Measurements from ENCODE around the gene ITGA5. TPM values are rescaled to one million over a fixed set of nuclear protein-coding genes. Genes with fewer than 3 reads are reported as not detected.
A peak's percentile ranks its signal among the peaks of the same experiment; 100 is the strongest.

The ITGA5 gene
- total RNA-seq, 8 experiments from 2014 or later, result 0.22 to 64.3 (median 15.5) TPM

- ATAC-seq (replicated peaks in 6 of 8), result peak in 2 of 8 experiments; percentile 8 to 11
- in situ Hi-C loops (cut with MboI; ENCODE audit: low pct_unique_long_range_greater_than_20kb in 2 of 9, low sequenced_read_pairs in 9 of 9, unreplicated experiment in 9 of 9), result no loop called here
- Histone ChIP-seq H3K27ac (no peak overlapping the region), H3K4me1 (replicated peaks in 1 of 2) (peaks cover 0 to 5% of the 10 kb centered on the region in 2 donors), H3K4me3 (no peak overlapping the region)
- WGBS, 10 experiments, result 18 to 100% (median 63%) methylated on average over 1 to 3 of the region's 9 CpGs; no CpG with 5 or more reads in 3 of the 10 experiments
These were observed 5.5 kb downstream of the ITGA5 start for GRCh38 chr12:54413284-54414190.

GRCh38 chr12:54412786-54413185, 6.3 kb downstream of the ITGA5 start:
- in situ Hi-C loops (cut with MboI; ENCODE audit: low pct_unique_long_range_greater_than_20kb in 2 of 9, low sequenced_read_pairs in 9 of 9, unreplicated experiment in 9 of 9), result no loop called here
- Histone ChIP-seq H3K4me1 (replicated peaks in 1 of 2) (peaks cover 0 to 4% of the 10 kb centered on the region in 2 donors), H3K27ac (no peak overlapping the region), H3K4me3 (no peak overlapping the region)
- 0 to 95% (median 78%) methylated on average over 1 to 3 of the region's 3 CpGs; no CpG with 5 or more reads in 2 of the 10 experiments for WGBS, 10 experiments
- no peak for ATAC-seq (replicated peaks in 6 of 8)

GRCh38 chr12:54412348-54412747, 6.7 kb downstream of the ITGA5 start:
- no peak for ATAC-seq (replicated peaks in 6 of 8)
- in situ Hi-C loops (cut with MboI; ENCODE audit: low pct_unique_long_range_greater_than_20kb in 2 of 9, low sequenced_read_pairs in 9 of 9, unreplicated experiment in 9 of 9), result no loop called here
- WGBS, 10 experiments, result 60 to 100% (median 88%) methylated on average over 1 to 3 of the region's 4 CpGs; no CpG with 5 or more reads in 5 of the 10 experiments
- Histone ChIP-seq H3K4me3 (no peak overlapping the region), H3K4me1 (replicated peaks in 1 of 2) (peaks cover 0 to under 1% of the 10 kb centered on the region in 2 donors), H3K27ac (no peak overlapping the region)

- Histone ChIP-seq H3K4me1 (replicated peaks in 1 of 2) (no peaks in the 10 kb centered on the region), H3K27ac (no peak overlapping the region), H3K4me3 (no peak overlapping the region)
- ATAC-seq (replicated peaks in 6 of 8), result peak; percentile 8 to 91 (median 49)
- in situ Hi-C loops (cut with MboI; ENCODE audit: low pct_unique_long_range_greater_than_20kb in 2 of 9, low sequenced_read_pairs in 9 of 9, unreplicated experiment in 9 of 9), result no loop called here
- 0 to 100% (median 80%) methylated on average over 1 to 3 of the region's 10 CpGs; no CpG with 5 or more reads in 3 of the 10 experiments for WGBS, 10 experiments
These were observed 7.5 kb downstream of the ITGA5 start for GRCh38 chr12:54411391-54412241.

- no peak for ATAC-seq (replicated peaks in 6 of 8)
These were observed 9.8 kb downstream of the ITGA5 start for GRCh38 chr12:54409267-54409666.

GRCh38 chr12:54407183-54407905, 11.7 kb downstream of the ITGA5 start:
- H3K4me1 ChIP-seq (replicated peaks in 1 of 2), result no peaks in the 10 kb centered on the region
- no peak overlapping the region for H3K27ac ChIP-seq
- in situ Hi-C loops (cut with MboI; ENCODE audit: low pct_unique_long_range_greater_than_20kb in 2 of 9, low sequenced_read_pairs in 9 of 9, unreplicated experiment in 9 of 9), result no loop called here
- H3K4me3 ChIP-seq, result no peak overlapping the region
- ATAC-seq (replicated peaks in 6 of 8), result no peak
- WGBS, 10 experiments, result 0 to 93% (median 70%) methylated on average over 1 to 5 of the region's 5 CpGs; no CpG with 5 or more reads in 1 of the 10 experiments

More at GRCh38 chr12:54409267-54409666, 9.8 kb downstream of the ITGA5 start:
- in situ Hi-C loops (cut with MboI; ENCODE audit: low pct_unique_long_range_greater_than_20kb in 2 of 9, low sequenced_read_pairs in 9 of 9, unreplicated experiment in 9 of 9), result no loop called here
- no peaks in the 10 kb centered on the region for H3K4me1 ChIP-seq (replicated peaks in 1 of 2)
- H3K27ac ChIP-seq, result no peak overlapping the region
- WGBS, 10 experiments, result 71 to 100% (median 100%) methylated on average over 1 to 3 of the region's 8 CpGs; no CpG with 5 or more reads in 7 of the 10 experiments
- no peak overlapping the region for H3K4me3 ChIP-seq

- WGBS, 10 experiments, result 100% methylated on average over 1 to 2 of the region's 7 CpGs; no CpG with 5 or more reads in 7 of the 10 experiments
- no peak overlapping the region for H3K27ac ChIP-seq
- H3K4me3 ChIP-seq, result no peak overlapping the region
- no peak for ATAC-seq (replicated peaks in 6 of 8)
- in situ Hi-C loops (cut with MboI; ENCODE audit: low pct_unique_long_range_greater_than_20kb in 2 of 9, low sequenced_read_pairs in 9 of 9, unreplicated experiment in 9 of 9), result no loop called here
- H3K4me1 ChIP-seq (replicated peaks in 1 of 2), result no peaks in the 10 kb centered on the region
These were observed 13.5 kb downstream of the ITGA5 start for GRCh38 chr12:54405573-54405972.

- Histone ChIP-seq H3K4me1 (replicated peaks in 1 of 2) (no peaks in the 10 kb centered on the region), H3K27ac (no peak overlapping the region), H3K4me3 (no peak overlapping the region)
- no peak for ATAC-seq (replicated peaks in 6 of 8)
- in situ Hi-C loops (cut with MboI; ENCODE audit: low pct_unique_long_range_greater_than_20kb in 2 of 9, low sequenced_read_pairs in 9 of 9, unreplicated experiment in 9 of 9), result no loop called here
- 80 to 100% (median 100%) methylated on average over 1 to 2 of the region's 10 CpGs; no CpG with 5 or more reads in 7 of the 10 experiments for WGBS, 10 experiments
These were observed 14.0 kb downstream of the ITGA5 start for GRCh38 chr12:54405106-54405505.

- Histone ChIP-seq H3K4me3 (no peak overlapping the region), H3K4me1 (replicated peaks in 1 of 2) (no peaks in the 10 kb centered on the region), H3K27ac (no peak overlapping the region)
- WGBS, 10 experiments, result 0 to 80% (median 55%) methylated on average over 1 to 9 of the region's 11 CpGs; no CpG with 5 or more reads in 2 of the 10 experiments
- peak in 4 of 8 experiments; percentile 20 to 70 (median 28) for ATAC-seq (replicated peaks in 6 of 8)
- in situ Hi-C loops (cut with MboI; ENCODE audit: low pct_unique_long_range_greater_than_20kb in 2 of 9, low sequenced_read_pairs in 9 of 9, unreplicated experiment in 9 of 9), result no loop called here
These were observed 14.7 kb downstream of the ITGA5 start for GRCh38 chr12:54404061-54405004.

- ATAC-seq (replicated peaks in 6 of 8), result peak in 4 of 8 experiments; percentile 35 to 79 (median 62)
- in situ Hi-C loops (cut with MboI; ENCODE audit: low pct_unique_long_range_greater_than_20kb in 2 of 9, low sequenced_read_pairs in 9 of 9, unreplicated experiment in 9 of 9), result no loop called here
- H3K4me1 ChIP-seq (replicated peaks in 1 of 2), result no peaks in the 10 kb centered on the region
- H3K27ac ChIP-seq, result no peak overlapping the region
- H3K4me3 ChIP-seq, result no peak overlapping the region
- 80 to 100% (median 92%) methylated on average over 2 of the region's 2 CpGs; no CpG with 5 or more reads in 7 of the 10 experiments for WGBS, 10 experiments
These were observed 17.9 kb downstream of the ITGA5 start for GRCh38 chr12:54401119-54401518.

- no peak overlapping the region for H3K27ac ChIP-seq
- H3K4me3 ChIP-seq, result no peak overlapping the region
- no peaks in the 10 kb centered on the region for H3K4me1 ChIP-seq (replicated peaks in 1 of 2)
- ATAC-seq (replicated peaks in 6 of 8), result peak; percentile 79 to 98 (median 88)
- in situ Hi-C loops (cut with MboI; ENCODE audit: low pct_unique_long_range_greater_than_20kb in 2 of 9, low sequenced_read_pairs in 9 of 9, unreplicated experiment in 9 of 9), result loop anchor here in 2 of 9 experiments (10.0 to 25.0 kb wide), 2 partner anchors 46 to 387 kb away; partner anchors contain the start of genes HOXC8 (in 1 of the 2) and HOXC9 (in 1 of the 2)
- 43 to 90% (median 50%) methylated on average over 2 to 4 of the region's 8 CpGs; no CpG with 5 or more reads in 3 of the 10 experiments for WGBS, 10 experiments
These were observed 19.9 kb downstream of the ITGA5 start for GRCh38 chr12:54398995-54399793.

Data from motor neuron (in vitro differentiated cells).